Activated effector memory CD4-positive, alpha-beta T cell treated with anti-CD3 and anti-CD28 coated beads, Interleukin-2, amount 50 U/mL, for 16 hours (primary cell): ENCODE results near the gene SYPL1.

Experiments used
- DNase-seq: peaks from one replicate; pipeline ENCODE4 v3.0.0-alpha.2; 2020

The SYPL1 gene

DNA sequence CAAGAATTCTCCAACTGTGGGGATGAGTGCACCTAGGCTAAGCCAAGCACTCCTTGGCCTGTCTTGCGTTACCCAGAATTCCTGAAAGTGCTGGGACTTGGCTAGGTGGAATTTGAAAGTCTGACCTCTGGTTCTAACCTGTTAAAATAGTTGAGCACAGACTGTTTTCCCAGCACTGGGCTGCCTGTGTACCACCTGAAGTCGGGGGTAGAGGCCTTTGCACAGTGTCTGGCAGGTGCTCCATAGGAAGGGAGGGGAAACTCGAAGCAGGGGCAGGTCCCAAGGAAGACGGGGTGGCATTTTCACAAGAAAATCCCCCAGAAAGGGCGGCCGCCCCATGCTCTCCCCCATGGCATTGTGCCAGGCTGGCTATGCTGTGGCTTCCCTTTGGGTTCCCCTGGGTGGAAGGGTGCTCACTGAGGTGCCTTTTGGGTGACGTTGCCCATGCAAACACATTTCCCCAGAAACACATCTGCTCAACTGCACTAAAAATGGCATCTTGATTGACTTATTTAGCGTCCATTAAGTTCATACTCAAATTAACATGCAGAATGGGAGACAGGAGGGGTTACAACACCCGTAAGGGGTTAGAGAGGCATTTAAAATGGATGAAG lies 62.9 kb downstream of the SYPL1 start:
- DNase-seq, result no peak

DNA sequence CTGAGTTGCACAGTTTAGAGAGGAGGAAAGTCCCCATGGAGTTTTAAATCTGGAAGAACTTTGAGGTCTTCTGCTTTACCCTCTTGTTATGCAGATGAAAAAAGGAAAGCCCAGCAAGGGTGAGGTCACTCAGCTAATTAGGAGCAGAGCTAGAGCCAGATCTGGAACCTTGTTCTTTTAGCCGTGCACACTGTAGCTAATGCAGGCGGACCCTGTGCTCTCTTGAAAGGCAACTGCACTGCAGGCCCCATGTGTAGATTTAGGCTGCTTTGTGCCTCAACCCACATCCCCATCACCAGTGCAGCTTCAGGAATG lies 63.4 kb downstream of the SYPL1 start:
- DNase-seq, result no peak

GRCh38 chr7:106047818-106048705 lies 64.0 kb downstream of the SYPL1 start:
- DNase-seq, result no peak

DNA sequence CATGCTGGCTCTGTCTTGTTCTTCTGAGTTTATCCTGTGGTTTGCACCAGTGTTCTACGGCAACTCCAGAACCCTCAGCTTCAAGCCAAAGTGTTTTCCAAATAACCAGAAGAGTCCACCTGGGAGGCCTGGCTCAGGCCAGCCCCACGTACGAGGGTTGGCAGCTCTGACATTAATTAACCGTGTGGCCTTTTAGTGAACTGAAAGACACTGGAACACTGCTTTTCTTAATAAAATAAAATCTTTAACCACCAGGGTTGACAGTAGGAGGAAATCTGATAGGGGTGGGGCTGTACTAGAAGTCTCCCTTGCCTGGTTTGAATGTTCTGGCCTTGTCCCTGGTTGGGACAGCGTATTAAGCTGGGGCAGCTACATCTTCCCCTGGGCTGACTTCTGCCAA lies 64.9 kb downstream of the SYPL1 start:
- no peak for DNase-seq

DNA sequence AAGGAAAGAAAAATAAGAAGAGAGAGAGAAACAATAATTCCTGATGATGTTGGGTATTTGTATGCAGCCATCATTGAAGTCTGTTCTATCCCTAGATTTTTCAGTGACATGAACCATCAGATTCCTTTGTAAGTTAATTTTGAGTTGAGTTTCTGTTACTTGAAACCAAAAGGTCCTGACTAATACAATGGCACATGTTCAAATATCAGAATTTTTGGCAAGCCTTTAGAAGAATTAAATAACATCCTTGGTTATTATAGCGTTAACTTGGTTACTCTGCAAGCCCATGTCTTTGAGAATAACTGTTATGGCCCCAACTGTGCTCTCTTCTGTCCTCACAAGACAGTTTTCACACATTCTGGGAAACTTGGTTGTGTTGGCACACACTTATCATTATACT lies 66.5 kb downstream of the SYPL1 start:
- DNase-seq, result no peak

DNA sequence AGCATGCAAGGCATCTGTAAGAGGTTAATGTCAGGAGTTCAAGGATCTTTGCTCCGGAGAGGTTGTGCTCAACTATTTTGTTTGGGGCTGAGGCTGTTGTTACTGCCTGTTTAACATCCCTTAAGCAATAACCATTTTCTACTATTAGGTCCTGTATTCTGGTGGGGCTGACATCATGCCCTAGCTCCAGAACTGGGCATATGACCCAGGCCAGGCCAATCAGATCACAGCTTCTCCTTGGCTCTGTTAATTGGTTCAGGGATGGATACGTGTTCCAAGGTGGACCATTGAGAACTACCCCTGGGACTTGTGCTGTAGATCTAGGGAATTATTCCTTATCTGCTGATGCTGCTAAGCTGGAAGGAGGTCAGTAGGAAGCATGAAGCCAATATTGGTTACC lies 67.0 kb downstream of the SYPL1 start:
- DNase-seq, result no peak

GRCh38 chr7:106042196-106042611 lies 69.9 kb downstream of the SYPL1 start:
- no peak for DNase-seq

DNA sequence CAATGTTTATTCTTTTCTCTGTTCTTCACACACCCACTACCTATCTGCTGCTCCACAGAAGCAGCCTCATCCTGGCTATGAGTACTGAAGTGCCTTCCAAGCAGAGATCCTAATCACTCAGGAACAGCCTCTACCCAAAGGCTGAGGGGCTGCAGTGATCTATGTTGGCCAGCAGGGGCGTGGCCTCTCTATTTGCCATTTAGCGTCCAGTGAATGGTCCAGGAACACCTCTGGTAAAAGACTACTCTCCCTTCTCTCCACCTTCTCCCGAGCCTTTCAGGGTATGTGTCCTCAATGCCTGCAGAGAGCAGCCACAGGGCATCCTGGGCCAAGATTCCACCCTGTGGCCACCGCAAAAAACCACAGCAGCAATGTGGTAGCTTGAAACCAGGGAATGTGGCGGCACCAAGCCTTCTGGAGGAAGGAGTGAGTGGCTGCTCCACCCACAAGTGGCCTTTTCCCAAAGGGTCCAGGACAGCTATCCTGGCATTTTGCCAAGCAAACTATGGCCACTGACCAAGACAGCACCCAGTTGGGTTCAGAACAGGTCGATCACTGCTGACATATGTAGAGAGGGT lies 70.9 kb downstream of the SYPL1 start:
- DNase-seq, result peak; percentile 72
